Measurements from ENCODE around the gene AMPD3.

The AMPD3 gene

GRCh38 chr11:10473371-10473770, 18.3 kb downstream of the AMPD3 start:
- TF ChIP-seq CTCF (IDR thresholded peaks at IDR 0.05; ENCODE audit: low read depth, low read length, missing control alignments) = no peak
- H3K4me3 ChIP-seq (replicated peaks; ENCODE audit: low read depth, low read length) = no peak overlapping the region
- no peak for DNase-seq (ENCODE audit: extremely low read depth, low read depth)

DNA sequence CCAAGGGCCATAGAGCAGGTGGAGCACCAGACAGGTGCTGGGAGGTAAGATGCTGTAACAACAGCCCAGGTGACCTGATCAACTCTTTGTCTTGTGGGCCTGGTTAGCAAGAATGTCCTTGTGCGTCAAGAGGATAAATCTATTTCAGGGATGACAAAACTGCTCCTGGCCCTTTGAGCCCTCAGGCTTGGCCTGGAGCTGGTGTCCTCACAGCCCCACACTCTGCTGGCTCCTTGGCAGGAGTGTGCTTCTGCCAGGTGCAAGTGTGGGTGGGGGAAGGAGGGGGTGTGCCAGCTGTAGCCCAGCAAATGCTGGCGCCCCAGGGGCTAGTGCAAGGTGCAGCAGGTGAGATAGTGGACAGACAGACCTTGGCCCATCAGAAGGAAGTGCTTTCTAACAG, 19.5 kb downstream of the AMPD3 start:
- H3K4me3 ChIP-seq (replicated peaks; ENCODE audit: low read depth, low read length) = no peak overlapping the region
- DNase-seq (ENCODE audit: extremely low read depth, low read depth) = no peak
- TF ChIP-seq CTCF (IDR thresholded peaks at IDR 0.05; ENCODE audit: low read depth, low read length, missing control alignments) = no peak

DNA sequence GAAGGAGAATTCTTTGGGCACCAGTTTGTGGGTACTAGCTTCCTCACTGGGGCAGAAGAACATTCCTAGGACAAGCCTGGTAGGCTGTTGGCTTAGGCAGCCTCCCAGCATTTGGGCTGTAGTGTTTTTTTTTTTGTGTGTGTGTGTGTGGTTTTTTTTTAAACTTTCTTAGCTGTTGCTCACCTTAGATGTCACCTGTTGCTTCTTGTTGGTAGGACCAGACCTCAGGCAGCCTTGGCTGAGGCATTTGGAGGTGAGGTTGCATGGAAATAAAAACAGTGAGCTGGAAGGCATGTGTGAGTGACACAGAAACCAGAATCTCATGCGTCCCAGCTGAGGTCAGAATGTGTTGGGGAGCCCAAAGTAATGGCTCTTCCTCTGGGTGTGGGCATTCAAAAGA, 21.3 kb downstream of the AMPD3 start:
- DNase-seq (ENCODE audit: extremely low read depth, low read depth) = no peak
- TF ChIP-seq CTCF (IDR thresholded peaks at IDR 0.05; ENCODE audit: low read depth, low read length, missing control alignments) = no peak
- H3K4me3 ChIP-seq (replicated peaks; ENCODE audit: low read depth, low read length) = no peak overlapping the region

DNA sequence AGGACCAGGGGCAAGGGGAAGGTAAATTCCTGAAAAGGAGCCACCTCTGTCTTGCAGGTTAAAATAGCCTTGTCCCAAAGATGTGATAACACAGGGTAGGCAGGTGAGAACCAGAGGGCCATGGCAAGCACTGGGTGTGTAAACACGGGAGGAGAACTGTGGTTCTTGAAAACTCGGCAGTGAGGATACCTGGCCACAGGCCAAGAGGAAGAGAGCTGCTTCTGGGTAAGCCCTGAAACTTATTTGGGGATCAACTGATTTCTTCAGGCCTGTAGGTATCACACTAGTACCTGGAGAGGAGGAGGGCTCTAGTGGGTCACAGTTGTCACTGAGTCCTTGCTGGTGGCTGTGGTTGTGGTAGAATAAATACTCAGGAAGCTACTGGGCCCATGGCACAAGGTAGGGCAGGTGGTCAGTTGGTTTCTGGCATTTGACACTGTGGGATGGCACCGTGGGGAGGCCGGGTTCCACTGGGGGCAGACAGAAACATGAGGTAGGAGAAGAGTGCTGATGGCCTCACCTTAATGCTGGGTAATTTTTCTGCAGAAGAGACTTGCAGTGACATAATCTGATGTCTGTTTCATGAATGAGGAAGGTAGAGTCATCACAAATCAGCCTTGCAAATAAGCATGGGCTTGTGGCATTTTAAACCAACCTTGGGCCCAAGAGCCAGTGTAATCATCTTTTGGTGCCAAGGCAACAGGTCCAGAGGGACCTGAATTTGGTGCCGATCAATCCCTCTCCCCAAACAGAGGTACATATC, 22.0 kb downstream of the AMPD3 start:
- H3K4me3 ChIP-seq (replicated peaks; ENCODE audit: low read depth, low read length) = no peak overlapping the region
- no peak for DNase-seq (ENCODE audit: extremely low read depth, low read depth)
- TF ChIP-seq CTCF (IDR thresholded peaks at IDR 0.05; ENCODE audit: low read depth, low read length, missing control alignments) = no peak

GRCh38 chr11:10477690-10478046, 22.6 kb downstream of the AMPD3 start:
- no peak for DNase-seq (ENCODE audit: extremely low read depth, low read depth)
- H3K4me3 ChIP-seq (replicated peaks; ENCODE audit: low read depth, low read length) = no peak overlapping the region
- no peak for TF ChIP-seq CTCF (IDR thresholded peaks at IDR 0.05; ENCODE audit: low read depth, low read length, missing control alignments)

DNA sequence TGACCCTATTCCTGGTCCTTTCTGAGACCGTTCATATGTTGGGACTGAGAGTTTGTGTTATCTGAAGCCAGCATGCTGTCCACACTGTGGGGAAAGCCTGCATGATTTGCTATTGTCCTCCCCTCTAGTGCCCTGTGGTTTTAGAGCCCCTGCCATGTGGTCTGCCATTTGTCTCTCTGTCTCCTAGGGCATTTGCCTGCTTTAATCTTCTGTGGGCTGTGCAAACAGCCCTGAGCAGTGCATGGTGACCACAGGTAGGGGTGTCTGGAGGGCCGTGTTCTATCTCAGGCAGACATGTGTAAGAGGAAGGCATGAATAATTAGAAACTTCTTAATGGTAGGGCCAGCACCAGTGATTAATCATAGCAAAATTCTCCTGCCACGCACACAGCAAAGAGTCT, 23.0 kb downstream of the AMPD3 start:
- no peak overlapping the region for H3K4me3 ChIP-seq (replicated peaks; ENCODE audit: low read depth, low read length)
- no peak for DNase-seq (ENCODE audit: extremely low read depth, low read depth)
- no peak for TF ChIP-seq CTCF (IDR thresholded peaks at IDR 0.05; ENCODE audit: low read depth, low read length, missing control alignments)

Data from HFF-Myc (cell line).